Stomach smooth muscle (tissue), 2 donors: Measurements from ENCODE around the gene PCNT.
"Not testable (repeated sequence)": the region's sequence is repeated elsewhere in the genome, so short reads cannot be mapped to it uniquely, and the experiment has no call there.

Experiments
- H3K27ac ChIP-seq: one replicate; pipeline ENCODE4 v1.7.0; 2013; ENCODE audit warnings: mild to moderate bottlenecking, low read length, inconsistent platforms
- H3K27me3 ChIP-seq, 2 donors: one replicate each; pipeline ENCODE4 v1.7.0; 2013; ENCODE audit warnings: low read length in 2 of 2; ENCODE audit not compliant: insufficient read depth in 2 of 2, control insufficient read depth in 1 of 2
- H3K36me3 ChIP-seq, 2 donors: one replicate each; pipeline ENCODE4 v1.7.0; 2013; ENCODE audit warnings: low read length in 2 of 2; ENCODE audit not compliant: control insufficient read depth in 2 of 2, insufficient read depth in 2 of 2
- H3K4me1 ChIP-seq: one replicate; pipeline ENCODE4 v1.7.0; 2013; ENCODE audit warnings: low read length; ENCODE audit not compliant: control insufficient read depth, insufficient read depth
- H3K4me3 ChIP-seq, 2 donors: one replicate each; pipeline ENCODE4 v1.7.0; 2013; ENCODE audit warnings: low read length in 2 of 2
- H3K9ac ChIP-seq, 2 donors: one replicate each; pipeline ENCODE4 v1.7.0; 2013; ENCODE audit warnings: low read length in 2 of 2, mild to moderate bottlenecking in 1 of 2
- H3K9me3 ChIP-seq, 2 donors: one replicate each; pipeline ENCODE4 v1.7.0; 2013; ENCODE audit warnings: low read length in 2 of 2; ENCODE audit not compliant: control insufficient read depth in 2 of 2
- donor health status: healthy.
- donor health status: Pancreatic carcinoma.

PCNT gene

DNA sequence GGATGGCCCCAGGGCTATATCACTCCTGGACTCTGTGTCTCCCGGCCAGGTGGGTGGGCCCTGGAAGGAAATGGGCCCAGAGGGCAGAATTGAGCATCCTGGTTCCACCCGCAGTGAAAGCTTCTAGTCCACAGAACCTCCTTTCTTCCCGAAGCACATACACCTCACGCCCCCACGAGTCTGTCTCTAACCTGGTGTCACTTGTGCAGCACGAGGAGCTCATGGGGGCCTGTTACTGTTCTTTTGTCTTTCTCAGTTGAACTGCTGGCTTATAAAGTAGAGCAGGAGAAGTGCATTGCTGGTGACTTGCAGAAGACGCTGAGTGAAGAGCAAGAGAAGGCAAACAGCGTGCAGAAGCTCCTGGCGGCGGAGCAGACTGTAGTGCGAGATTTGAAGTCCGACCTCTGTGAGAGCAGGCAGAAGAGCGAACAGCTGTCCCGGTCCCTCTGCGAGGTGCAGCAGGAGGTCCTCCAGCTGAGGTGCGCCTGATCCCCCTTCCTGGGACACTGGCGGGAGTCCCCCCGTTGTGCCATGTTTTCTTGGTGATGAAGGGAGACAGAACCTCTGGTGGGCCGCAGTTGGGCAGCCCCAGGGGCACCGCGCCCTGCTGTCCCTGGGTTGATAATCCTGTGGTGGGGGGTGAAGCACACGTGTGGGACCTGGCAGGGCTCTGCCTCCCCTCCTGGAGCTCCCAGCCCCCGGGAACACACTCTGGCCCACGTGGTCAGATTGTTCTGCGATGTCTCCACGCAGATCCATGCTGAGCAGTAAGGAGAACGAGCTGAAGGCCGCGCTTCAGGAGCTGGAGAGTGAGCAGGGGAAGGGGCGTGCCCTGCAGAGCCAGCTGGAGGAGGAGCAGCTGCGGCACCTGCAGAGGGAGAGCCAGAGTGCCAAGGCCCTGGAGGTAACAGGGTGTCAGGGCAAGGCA is 106.1 kb downstream of the PCNT start:
- Histone ChIP-seq H3K27ac (no peak overlapping the region), H3K27me3 (no peaks in the 10 kb centered on the region), H3K4me3 (no peak overlapping the region), H3K9me3 (no peaks in the 10 kb centered on the region), H3K9ac (no peak overlapping the region), H3K4me1 (no peaks in the 10 kb centered on the region), H3K36me3 (peaks cover 33 to 41% of the 10 kb centered on the region in 2 donors)

DNA sequence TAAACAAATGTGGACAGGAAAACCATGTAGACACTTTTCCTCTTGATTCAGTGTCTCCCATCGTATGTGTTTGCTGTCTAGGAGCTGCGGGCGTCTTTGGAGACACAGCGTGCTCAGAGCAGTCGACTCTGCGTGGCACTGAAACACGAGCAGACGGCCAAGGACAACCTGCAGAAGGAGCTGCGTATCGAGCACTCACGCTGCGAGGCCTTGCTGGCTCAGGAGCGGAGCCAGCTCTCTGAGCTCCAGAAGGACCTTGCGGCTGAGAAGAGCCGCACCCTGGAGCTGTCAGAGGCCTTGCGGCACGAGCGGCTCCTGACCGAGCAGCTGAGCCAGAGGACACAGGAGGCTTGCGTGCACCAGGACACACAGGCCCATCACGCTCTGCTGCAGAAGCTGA is 107.5 kb downstream of the PCNT start:
- Histone ChIP-seq H3K4me1 (no peaks in the 10 kb centered on the region), H3K36me3 (peaks cover 40 to 41% of the 10 kb centered on the region in 2 donors), H3K27me3 (no peaks in the 10 kb centered on the region), H3K4me3 (no peak overlapping the region), H3K27ac (no peak overlapping the region), H3K9me3 (no peaks in the 10 kb centered on the region), H3K9ac (no peak overlapping the region)

DNA sequence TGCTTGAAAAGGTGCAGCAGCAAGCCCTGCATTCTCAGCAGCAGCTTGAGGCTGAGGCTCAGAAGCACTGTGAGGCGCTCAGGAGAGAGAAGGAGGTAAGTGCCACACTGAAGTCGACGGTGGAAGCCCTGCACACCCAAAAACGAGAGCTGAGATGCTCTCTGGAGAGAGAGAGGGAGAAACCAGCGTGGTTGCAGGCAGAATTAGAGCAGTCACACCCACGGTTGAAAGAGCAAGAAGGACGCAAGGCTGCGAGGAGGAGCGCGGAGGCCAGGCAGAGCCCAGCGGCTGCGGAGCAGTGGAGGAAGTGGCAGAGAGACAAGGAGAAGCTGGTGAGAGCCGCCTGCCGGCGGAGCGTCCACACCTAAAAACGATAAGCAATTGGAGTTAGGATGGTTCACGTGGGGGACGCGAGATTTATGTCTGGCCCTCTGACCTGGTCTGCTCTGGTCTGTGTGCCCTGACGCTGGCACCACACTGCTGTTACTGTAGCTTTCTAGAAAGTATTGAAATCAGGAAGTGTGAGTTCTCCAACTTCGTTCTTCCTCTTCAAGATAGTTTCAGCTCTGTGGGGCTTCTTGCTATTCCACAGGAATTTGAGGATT is 108.0 kb downstream of the PCNT start:
- H3K9me3 ChIP-seq, result no peaks in the 10 kb centered on the region
- H3K27me3 ChIP-seq, result no peaks in the 10 kb centered on the region
- H3K9ac ChIP-seq, result no peak overlapping the region
- H3K4me3 ChIP-seq, result no peak overlapping the region
- no peaks in the 10 kb centered on the region for H3K4me1 ChIP-seq
- H3K36me3 ChIP-seq, result peaks cover 40 to 44% of the 10 kb centered on the region in 2 donors
- no peak overlapping the region for H3K27ac ChIP-seq

DNA sequence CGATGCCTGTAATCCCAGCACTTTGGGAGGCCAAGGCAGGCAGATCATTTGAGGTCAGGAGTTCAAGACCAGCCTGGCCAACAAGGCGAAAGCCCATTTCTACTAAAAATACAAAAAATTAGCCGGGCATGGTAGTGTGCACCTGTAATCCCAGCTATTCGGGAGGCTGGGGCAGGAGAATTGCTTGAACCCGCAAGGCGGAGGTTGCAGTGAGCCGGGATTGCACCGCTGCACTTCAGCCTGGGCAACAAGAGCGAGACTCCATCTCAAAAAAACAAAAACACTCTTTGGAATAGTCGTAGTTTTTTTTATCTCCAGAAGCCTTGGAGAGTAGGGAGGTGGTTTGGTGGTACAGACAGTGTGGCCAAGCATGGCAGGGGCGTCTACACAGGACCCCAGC is 109.2 kb downstream of the PCNT start:
- H3K9ac ChIP-seq, H3K9me3 ChIP-seq, H3K27ac ChIP-seq, H3K4me3 ChIP-seq, H3K4me1 ChIP-seq, H3K27me3 ChIP-seq: not testable (repeated sequence)
- H3K36me3 ChIP-seq, result peaks cover 37 to 39% of the 10 kb centered on the region in 2 donors

DNA sequence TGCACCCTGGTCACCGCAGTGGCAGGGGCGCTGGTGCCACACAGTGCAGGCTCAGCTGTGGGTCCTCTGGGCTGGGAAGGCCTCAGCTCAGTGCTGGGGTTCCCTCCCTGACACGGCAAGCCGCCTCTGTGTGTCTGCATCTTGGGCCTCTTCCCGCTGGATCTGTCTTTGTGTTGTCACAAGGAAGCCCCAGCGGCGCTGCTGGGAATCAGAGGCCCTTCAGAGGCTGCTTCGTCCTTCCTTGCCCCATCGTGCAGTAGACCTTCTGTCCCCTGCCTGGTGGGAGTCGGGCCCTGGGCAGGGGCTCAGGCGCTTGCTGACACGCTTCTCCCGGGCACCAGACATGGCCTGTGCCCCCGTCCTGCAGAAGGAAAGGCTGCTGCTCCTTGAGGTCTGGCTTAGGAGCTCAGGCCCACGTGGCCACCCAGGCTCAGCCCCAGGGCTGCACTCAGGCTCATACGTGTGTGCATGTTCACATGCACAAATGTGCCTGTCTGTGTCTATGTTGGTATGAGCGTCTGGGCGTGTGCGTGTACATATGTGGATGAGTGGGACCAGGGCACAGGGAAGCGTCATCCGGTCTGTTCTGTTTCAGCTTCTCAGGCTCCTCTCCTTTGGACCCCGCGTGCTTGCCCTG is 110.5 kb downstream of the PCNT start:
- no peak overlapping the region for H3K9ac ChIP-seq
- H3K9me3 ChIP-seq, result no peaks in the 10 kb centered on the region
- H3K4me3 ChIP-seq, result no peak overlapping the region
- H3K36me3 ChIP-seq, result peaks cover 39% of the 10 kb centered on the region in 2 donors
- H3K27me3 ChIP-seq, result no peaks in the 10 kb centered on the region
- H3K27ac ChIP-seq, result no peak overlapping the region
- H3K4me1 ChIP-seq, result no peaks in the 10 kb centered on the region

DNA sequence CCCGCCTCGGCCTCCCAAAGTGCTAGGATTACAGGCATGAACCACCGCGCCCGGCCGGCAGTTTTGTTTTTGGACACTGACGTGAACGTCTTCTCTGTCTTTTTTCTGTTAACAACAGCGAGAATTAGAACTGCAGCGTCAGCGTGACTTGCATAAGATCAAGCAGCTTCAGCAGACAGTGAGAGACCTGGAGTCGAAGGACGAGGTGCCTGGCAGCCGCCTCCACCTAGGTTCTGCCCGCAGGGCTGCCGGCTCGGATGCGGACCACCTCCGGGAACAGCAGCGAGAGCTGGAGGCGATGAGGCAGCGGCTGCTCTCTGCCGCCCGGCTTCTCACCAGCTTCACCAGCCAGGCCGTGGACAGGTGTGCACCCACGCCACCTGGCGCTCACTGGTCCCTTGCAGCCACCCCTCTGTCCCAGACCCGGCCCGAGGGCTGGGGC is 111.9 kb downstream of the PCNT start:
- Histone ChIP-seq H3K27ac (no peak overlapping the region), H3K36me3 (peaks cover 37% of the 10 kb centered on the region in 2 donors)

DNA sequence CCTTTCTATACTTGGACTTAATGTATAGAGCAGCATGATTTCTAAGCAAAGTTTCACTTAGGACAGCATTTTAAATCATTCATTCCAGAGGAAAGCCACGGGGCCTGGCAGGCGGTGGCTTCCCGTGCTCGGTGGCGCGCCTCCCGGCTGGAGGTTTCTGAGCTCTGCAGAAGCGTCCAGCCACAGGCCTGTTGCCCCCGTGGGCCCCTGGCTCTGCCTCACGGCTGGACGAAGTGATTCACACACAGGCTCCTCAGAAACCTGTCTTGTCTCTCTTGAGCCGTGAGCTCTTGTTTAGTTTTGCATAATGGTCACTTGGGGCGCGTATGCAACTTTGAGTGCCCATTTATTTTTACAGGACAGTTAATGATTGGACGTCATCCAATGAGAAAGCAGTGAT is 112.7 kb downstream of the PCNT start:
- H3K27me3 ChIP-seq, result no peaks in the 10 kb centered on the region
- no peak overlapping the region for H3K9ac ChIP-seq
- H3K36me3 ChIP-seq, result peaks cover 39 to 41% of the 10 kb centered on the region in 2 donors

More for the DNA sequence above, 111.9 kb downstream of the PCNT start:
- H3K27me3 ChIP-seq, result no peaks in the 10 kb centered on the region
- H3K4me1 ChIP-seq, result no peaks in the 10 kb centered on the region
- H3K9me3 ChIP-seq, result no peaks in the 10 kb centered on the region
- H3K4me3 ChIP-seq, result no peak overlapping the region
- H3K9ac ChIP-seq, result no peak overlapping the region

DNA sequence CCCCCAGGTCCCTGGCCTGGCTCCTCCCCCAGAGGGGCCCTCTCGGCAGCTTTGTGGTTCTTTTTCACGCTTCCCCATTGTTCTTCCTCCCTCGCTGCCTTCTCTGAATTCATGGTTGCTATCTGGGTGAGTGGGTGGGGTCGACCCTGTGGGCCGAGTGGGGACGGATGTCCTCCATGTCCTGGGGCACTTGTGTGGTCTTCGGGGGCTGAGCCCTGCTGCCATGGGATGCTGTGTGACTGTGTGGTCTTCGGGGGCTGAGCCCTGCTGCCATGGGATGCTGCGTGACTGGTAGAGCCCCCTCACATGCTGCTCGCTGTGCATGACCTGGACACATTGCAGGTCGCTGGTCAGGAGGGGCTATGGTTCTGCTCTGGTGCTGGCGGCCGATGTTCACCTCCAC is 113.1 kb downstream of the PCNT start:
- Histone ChIP-seq H3K9me3 (no peaks in the 10 kb centered on the region), H3K4me1 (no peaks in the 10 kb centered on the region), H3K36me3 (peaks cover 36 to 41% of the 10 kb centered on the region in 2 donors), H3K9ac (no peak overlapping the region), H3K27me3 (no peaks in the 10 kb centered on the region), H3K27ac (no peak overlapping the region), H3K4me3 (no peak overlapping the region)

More for the DNA sequence above, 112.7 kb downstream of the PCNT start:
- Histone ChIP-seq H3K9me3 (no peaks in the 10 kb centered on the region), H3K4me3 (no peak overlapping the region), H3K4me1 (no peaks in the 10 kb centered on the region), H3K27ac (no peak overlapping the region)

DNA sequence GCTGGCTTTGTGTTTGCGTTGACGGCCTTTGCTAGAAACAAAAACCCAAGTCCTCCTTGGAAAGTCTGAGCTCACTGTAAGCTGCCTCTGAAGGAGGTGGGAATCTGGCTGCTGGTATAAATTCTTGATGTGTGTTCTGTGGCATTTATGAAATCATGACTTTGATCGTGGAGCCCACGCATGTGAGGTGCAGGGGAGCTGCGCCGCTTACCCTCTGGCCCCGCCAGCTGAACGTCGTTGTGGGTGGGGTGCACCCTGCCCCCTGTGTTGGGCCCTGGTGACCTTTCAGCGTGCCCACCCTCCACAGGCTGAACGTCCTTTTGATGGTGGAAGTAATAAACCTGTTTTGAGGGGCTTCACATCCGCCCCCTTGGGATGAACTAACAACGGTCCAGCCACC is 113.6 kb downstream of the PCNT start:
- Histone ChIP-seq H3K27me3 (no peaks in the 10 kb centered on the region), H3K27ac (no peak overlapping the region), H3K9me3 (no peaks in the 10 kb centered on the region), H3K4me1 (no peaks in the 10 kb centered on the region), H3K4me3 (no peak overlapping the region), H3K9ac (no peak overlapping the region), H3K36me3 (peaks cover 33 to 38% of the 10 kb centered on the region in 2 donors)

DNA sequence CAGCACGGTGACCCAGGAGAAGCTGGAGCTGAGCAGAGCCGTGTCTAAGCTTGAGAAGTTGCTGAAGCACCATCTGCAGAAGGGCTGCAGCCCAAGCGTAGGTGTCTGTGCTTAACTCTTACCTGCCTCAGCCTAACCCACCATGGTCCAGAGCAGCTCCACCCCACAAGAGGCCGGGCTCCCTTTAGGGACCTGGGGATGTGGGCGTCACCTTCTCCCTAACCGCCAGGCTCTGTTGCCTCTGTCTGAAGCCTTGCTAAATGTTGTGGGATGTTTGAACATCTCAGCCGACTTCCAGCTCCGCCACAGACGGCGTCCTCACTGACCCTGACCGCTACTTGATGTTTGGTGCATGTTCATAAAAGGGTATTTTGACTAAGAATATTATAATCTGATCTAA is 114.3 kb downstream of the PCNT start:
- Histone ChIP-seq H3K27ac (no peak overlapping the region), H3K4me1 (no peaks in the 10 kb centered on the region), H3K36me3 (peaks cover 36 to 42% of the 10 kb centered on the region in 2 donors), H3K27me3 (no peaks in the 10 kb centered on the region), H3K9ac (no peak overlapping the region), H3K9me3 (no peaks in the 10 kb centered on the region), H3K4me3 (no peak overlapping the region)
